ENCODE data around the gene ERVMER34-1. TPM values are rescaled to one million over a fixed set of nuclear protein-coding genes. Genes with fewer than 3 reads are reported as not detected.

ERVMER34-1 gene, protein sequence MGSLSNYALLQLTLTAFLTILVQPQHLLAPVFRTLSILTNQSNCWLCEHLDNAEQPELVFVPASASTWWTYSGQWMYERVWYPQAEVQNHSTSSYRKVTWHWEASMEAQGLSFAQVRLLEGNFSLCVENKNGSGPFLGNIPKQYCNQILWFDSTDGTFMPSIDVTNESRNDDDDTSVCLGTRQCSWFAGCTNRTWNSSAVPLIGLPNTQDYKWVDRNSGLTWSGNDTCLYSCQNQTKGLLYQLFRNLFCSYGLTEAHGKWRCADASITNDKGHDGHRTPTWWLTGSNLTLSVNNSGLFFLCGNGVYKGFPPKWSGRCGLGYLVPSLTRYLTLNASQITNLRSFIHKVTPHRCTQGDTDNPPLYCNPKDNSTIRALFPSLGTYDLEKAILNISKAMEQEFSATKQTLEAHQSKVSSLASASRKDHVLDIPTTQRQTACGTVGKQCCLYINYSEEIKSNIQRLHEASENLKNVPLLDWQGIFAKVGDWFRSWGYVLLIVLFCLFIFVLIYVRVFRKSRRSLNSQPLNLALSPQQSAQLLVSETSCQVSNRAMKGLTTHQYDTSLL
- total RNA-seq (2021; ENCODE audit: unreplicated experiment) = 0.67 TPM
- polyA plus RNA-seq (2012; ENCODE audit: insufficient read length) = 0.13 TPM
- Bru-seq, nascent RNA = percentile 17 among the genes with signal in this experiment
- percentile 23 among the genes with signal in this experiment for BruChase-seq, experiment 1, labeled RNA remaining after a 2-hour chase
- percentile 42 among the genes with signal in this experiment for BruChase-seq, experiment 2, labeled RNA remaining after a 6-hour chase
- long read RNA-seq, partial matches to known transcripts = 0 of 1 reads
- long read RNA-seq, other reads (novel, unspliced or antisense) = 1 of 1 reads

DNA sequence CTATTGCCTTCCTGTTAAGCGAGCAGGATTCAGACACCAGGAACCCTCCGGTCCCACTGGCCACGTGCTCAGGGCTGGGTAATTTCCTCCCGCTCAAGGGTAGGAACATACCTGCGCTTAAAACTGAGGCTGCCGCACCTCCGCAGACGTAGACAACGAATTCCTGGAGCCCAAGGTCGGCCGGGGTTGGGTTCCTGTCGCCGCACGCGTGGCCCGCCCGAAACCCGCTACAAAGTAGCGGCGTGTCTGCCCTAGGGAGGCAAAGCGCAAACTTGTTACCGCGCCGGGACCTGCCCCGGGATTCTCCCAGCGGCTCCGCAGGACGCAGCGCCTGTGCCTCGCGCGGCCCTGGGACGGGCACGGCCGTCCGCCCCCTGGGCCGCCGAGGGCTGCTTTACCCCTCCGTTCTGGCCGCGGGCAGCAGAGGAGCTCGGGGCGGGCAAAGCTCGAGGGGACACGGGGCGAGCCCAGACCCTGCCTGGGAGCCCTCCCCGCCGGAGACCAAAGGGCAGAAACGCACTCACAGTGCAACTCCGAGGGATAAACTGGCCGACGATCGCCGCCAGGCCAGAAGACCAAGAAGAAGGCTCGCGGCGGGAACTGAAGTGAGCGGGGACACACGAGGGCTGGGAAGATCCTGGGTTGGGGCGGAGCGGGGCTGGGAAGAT is at the start of gene ERVMER34-1:
Gene ERVMER34-1 (minus strand): TSS at position 607 of the 668 bp plus-strand sequence. CDS start 5,905 bp downstream, outside the sequence.
- H3K27ac ChIP-seq (ENCODE audit: low read length) = no peak within 1 kb of the TSS

DNA sequence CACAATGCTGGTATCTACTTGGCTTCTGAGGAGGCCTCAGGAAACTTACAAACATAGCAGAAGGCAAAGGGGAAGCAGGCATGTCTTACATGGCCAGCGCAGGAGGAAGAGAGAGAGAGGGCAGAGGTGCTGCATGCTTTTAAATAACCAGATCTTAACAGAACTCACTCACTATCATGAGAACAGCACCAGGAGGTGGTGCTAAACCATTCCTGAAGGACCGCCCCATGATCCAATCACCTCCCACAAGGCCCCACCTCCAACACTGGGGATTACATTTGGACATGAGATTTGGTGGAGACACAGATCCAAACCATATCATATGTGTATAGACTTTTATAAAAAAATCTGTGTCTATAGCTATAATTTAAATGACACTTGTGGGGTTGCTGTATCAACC is 48.6 kb upstream of the ERVMER34-1 start:
- CTCF ChIA-PET = no interaction called here
- BruUV-seq (replicated peaks) = no TSS peak
- no peak for ATAC-seq

More for the DNA sequence above, at the start of gene ERVMER34-1:
- ChIA-PET POLR2A (no interaction called here), CTCF (no interaction called here)
- no TSS peak for BruUV-seq (replicated peaks)
- no peaks in the 10 kb centered on the region; the same call in 1 of the 2 replicates for H3K36me3 ChIP-seq (ENCODE audit: control insufficient read depth, insufficient read depth, low read length)
- no peaks in the 10 kb centered on the region for H3K9me3 ChIP-seq (ENCODE audit: control insufficient read depth, insufficient read depth, low read depth, low read length)
- peak within 1 kb of the TSS; percentile 43 to 53 for H3K4me3 ChIP-seq (ENCODE audit: low read depth in 2 of 2, low read length in 2 of 2)
- DNase-seq (ENCODE audit: low read depth, low spot score) = no peak
- H3K4me1 ChIP-seq (ENCODE audit: control insufficient read depth, insufficient read depth, low read length) = no peaks in the 10 kb centered on the region
- in situ Hi-C loops (cut with HindIII; ENCODE audit: low pct_unique_long_range_greater_than_20kb, low sequenced_read_pairs) = no loop called here
- ATAC-seq = peak; percentile 92
- TF ChIP-seq SIN3A (IDR thresholded peaks at IDR 0.05; ENCODE audit: borderline replicate concordance, insufficient read depth, low read depth, low read length) (no peak), TCF7L2 (IDR thresholded peaks at IDR 0.05; ENCODE audit: low read depth, low read length) (no peak), POLR2AphosphoS5 (IDR thresholded peaks at IDR 0.05; ENCODE audit: low read depth, low read length) (no peak)
- TF ChIP-seq, protein P1, sequence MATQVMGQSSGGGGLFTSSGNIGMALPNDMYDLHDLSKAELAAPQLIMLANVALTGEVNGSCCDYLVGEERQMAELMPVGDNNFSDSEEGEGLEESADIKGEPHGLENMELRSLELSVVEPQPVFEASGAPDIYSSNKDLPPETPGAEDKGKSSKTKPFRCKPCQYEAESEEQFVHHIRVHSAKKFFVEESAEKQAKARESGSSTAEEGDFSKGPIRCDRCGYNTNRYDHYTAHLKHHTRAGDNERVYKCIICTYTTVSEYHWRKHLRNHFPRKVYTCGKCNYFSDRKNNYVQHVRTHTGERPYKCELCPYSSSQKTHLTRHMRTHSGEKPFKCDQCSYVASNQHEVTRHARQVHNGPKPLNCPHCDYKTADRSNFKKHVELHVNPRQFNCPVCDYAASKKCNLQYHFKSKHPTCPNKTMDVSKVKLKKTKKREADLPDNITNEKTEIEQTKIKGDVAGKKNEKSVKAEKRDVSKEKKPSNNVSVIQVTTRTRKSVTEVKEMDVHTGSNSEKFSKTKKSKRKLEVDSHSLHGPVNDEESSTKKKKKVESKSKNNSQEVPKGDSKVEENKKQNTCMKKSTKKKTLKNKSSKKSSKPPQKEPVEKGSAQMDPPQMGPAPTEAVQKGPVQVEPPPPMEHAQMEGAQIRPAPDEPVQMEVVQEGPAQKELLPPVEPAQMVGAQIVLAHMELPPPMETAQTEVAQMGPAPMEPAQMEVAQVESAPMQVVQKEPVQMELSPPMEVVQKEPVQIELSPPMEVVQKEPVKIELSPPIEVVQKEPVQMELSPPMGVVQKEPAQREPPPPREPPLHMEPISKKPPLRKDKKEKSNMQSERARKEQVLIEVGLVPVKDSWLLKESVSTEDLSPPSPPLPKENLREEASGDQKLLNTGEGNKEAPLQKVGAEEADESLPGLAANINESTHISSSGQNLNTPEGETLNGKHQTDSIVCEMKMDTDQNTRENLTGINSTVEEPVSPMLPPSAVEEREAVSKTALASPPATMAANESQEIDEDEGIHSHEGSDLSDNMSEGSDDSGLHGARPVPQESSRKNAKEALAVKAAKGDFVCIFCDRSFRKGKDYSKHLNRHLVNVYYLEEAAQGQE (IDR thresholded peaks at IDR 0.05; ENCODE audit: insufficient read depth in 1 of 2, low read depth in 2 of 2, low read length in 1 of 2) = no peak
- TF ChIP-seq, protein P2, sequence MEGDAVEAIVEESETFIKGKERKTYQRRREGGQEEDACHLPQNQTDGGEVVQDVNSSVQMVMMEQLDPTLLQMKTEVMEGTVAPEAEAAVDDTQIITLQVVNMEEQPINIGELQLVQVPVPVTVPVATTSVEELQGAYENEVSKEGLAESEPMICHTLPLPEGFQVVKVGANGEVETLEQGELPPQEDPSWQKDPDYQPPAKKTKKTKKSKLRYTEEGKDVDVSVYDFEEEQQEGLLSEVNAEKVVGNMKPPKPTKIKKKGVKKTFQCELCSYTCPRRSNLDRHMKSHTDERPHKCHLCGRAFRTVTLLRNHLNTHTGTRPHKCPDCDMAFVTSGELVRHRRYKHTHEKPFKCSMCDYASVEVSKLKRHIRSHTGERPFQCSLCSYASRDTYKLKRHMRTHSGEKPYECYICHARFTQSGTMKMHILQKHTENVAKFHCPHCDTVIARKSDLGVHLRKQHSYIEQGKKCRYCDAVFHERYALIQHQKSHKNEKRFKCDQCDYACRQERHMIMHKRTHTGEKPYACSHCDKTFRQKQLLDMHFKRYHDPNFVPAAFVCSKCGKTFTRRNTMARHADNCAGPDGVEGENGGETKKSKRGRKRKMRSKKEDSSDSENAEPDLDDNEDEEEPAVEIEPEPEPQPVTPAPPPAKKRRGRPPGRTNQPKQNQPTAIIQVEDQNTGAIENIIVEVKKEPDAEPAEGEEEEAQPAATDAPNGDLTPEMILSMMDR (IDR thresholded peaks at IDR 0.05) = no peak
- intact Hi-C loops (cut with micrococcal nuclease; ENCODE audit: unreplicated experiment) = no loop called here
- no peaks in the 10 kb centered on the region for H3K27me3 ChIP-seq (ENCODE audit: control insufficient read depth, insufficient read depth, low read length)

More for the DNA sequence above, 48.6 kb upstream of the ERVMER34-1 start:
- intact Hi-C loops (cut with micrococcal nuclease; ENCODE audit: unreplicated experiment) = no loop called here
- H3K36me3 ChIP-seq (ENCODE audit: control insufficient read depth, insufficient read depth, low read length) = no peaks in the 10 kb centered on the region
- TF ChIP-seq, protein P1 (IDR thresholded peaks at IDR 0.05; ENCODE audit: insufficient read depth in 1 of 2, low read depth in 2 of 2, low read length in 1 of 2) = no peak
- TF ChIP-seq TCF7L2 (IDR thresholded peaks at IDR 0.05; ENCODE audit: low read depth, low read length) = no peak
- TF ChIP-seq POLR2AphosphoS5 (IDR thresholded peaks at IDR 0.05; ENCODE audit: low read depth, low read length) = no peak
- TF ChIP-seq, protein P2 (IDR thresholded peaks at IDR 0.05) = no peak
- no peak for TF ChIP-seq SIN3A (IDR thresholded peaks at IDR 0.05; ENCODE audit: borderline replicate concordance, insufficient read depth, low read depth, low read length)
- DNase-seq (ENCODE audit: low read depth, low spot score) = no peak
- H3K27me3 ChIP-seq (ENCODE audit: control insufficient read depth, insufficient read depth, low read length) = no peaks in the 10 kb centered on the region; the same call in none of the 2 replicates
- POLR2A ChIA-PET = no interaction called here
- in situ Hi-C loops (cut with HindIII; ENCODE audit: low pct_unique_long_range_greater_than_20kb, low sequenced_read_pairs) = no loop called here
- H3K9me3 ChIP-seq (ENCODE audit: control insufficient read depth, insufficient read depth, low read depth, low read length) = no peaks in the 10 kb centered on the region
- no peaks in the 10 kb centered on the region for H3K4me1 ChIP-seq (ENCODE audit: control insufficient read depth, insufficient read depth, low read length)
- no peak overlapping the region for H3K27ac ChIP-seq (ENCODE audit: low read length)
- no peak overlapping the region for H3K4me3 ChIP-seq (ENCODE audit: low read depth in 2 of 2, low read length in 2 of 2)

All from Panc1 (cell line).